GM10266 (cell line): ENCODE measurements around the gene AHNAK.
"Not testable (repeated sequence)": the region's sequence is repeated elsewhere in the genome, so short reads cannot be mapped to it uniquely, and the experiment has no call there.

Experiments
- DNase-seq: peaks from one replicate; pipeline ENCODE4 v3.0.0; 2012; ENCODE audit errors: extremely low spot score
- TF ChIP-seq, protein P1 (sequence below): IDR thresholded peaks from 2 replicates; pipeline ENCODE4 v1.5.1; 2012; ENCODE audit warnings: mild to moderate bottlenecking, low read depth; ENCODE audit not compliant: control insufficient read depth, insufficient read depth; ENCODE audit errors: missing control alignments

The AHNAK gene

DNA sequence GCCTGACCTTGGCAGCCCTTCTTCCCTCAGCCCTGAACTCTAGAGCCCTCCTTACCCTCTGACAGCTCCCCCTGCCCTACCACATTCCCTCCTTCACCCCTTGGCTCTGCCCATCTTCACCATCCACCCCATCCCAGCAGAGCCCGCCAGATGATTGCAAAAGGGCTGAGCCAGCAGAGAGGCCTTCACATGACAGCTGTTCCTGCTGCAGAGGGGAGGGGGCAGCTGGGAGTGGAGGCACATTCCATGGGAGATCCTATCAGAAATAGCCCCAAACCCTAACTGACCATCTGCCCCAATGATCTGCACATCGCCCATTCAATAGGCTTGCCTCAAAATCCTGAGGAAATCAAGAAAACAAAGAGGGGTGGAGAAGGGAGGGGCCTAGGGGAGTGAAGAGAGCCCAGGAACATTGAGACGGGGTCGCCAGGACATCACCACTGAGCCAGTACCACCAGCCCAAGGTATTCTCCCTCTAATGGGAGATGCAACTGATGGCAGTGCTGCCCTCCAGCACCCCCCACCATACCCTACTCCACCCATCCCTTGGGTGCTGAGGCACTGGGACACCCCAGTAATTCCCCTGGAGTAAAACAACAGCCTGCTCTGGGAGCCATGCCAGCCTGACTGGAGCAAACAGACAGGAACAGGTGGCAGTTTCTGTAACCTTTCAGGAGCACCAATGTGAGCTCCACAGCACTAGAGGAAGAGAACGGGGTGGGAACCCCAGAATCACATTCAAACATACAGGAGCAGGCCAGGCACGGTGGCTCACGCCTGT, 8.0 kb upstream of the AHNAK start:
- TF ChIP-seq, protein P1, sequence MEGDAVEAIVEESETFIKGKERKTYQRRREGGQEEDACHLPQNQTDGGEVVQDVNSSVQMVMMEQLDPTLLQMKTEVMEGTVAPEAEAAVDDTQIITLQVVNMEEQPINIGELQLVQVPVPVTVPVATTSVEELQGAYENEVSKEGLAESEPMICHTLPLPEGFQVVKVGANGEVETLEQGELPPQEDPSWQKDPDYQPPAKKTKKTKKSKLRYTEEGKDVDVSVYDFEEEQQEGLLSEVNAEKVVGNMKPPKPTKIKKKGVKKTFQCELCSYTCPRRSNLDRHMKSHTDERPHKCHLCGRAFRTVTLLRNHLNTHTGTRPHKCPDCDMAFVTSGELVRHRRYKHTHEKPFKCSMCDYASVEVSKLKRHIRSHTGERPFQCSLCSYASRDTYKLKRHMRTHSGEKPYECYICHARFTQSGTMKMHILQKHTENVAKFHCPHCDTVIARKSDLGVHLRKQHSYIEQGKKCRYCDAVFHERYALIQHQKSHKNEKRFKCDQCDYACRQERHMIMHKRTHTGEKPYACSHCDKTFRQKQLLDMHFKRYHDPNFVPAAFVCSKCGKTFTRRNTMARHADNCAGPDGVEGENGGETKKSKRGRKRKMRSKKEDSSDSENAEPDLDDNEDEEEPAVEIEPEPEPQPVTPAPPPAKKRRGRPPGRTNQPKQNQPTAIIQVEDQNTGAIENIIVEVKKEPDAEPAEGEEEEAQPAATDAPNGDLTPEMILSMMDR, result no peak
- DNase-seq, result no peak

DNA sequence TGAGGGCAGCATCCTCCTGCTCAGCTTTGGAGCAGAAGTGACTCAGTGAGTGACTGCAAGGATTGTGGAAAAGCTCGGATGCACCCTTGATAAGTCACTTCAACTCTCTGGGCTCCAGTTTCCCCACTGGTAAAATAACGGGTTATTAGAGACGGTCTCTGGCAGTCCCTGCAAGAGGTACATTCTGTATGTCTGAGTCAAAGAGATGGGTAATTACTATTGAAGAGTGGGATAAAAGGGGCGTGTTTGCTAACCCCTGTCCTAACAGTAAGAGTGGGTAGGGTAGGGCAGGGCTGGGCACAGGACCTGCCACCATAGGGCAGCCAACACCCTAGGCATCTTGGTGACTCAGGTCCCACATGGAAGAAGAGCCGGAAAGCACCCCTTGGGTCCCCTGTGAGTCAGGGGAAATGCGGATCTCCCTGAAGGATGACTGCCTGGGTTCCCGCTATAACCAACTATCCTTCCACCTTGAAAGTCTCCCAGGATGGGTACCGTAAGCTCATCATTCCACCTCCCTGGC, 7.3 kb upstream of the AHNAK start:
- DNase-seq, result no peak
- TF ChIP-seq, protein P1, result no peak

DNA sequence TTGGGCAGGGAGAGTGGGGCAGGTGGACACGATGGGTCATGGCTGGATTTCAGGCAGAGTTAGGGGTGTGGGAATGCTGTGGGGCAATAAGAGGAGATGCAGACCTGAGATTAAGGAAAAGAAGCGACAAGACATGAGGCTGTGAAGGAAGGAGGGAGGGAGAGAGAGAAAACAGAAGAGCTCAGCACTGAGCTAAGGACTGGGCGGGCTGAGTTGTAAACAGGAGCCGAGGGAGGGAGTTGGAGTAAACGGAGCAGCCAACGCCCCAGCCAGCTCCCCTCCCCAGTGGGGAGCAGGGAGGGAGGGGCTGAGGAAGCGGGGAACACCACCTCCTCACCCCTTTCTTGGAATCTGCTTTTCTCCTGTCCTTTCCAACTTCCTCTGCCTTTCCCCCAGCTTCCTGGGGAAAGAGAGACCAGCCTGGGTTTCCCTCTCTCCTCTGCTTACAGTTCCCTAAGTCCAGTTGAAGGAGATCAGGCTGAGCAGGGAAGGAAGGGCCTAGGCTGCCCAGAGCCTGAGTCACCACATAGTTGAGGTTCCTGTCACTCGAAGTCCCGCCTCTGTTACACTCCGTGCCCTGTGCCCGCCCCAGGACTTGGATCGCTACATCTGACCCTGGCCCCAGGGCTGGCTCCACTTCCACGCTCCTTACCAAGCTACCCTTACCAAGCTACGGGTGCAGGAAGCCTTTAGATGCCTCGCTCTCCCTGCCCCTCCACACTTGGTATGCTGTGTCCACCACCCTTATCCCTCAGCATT, 6.7 kb upstream of the AHNAK start:
- DNase-seq, result no peak

DNA sequence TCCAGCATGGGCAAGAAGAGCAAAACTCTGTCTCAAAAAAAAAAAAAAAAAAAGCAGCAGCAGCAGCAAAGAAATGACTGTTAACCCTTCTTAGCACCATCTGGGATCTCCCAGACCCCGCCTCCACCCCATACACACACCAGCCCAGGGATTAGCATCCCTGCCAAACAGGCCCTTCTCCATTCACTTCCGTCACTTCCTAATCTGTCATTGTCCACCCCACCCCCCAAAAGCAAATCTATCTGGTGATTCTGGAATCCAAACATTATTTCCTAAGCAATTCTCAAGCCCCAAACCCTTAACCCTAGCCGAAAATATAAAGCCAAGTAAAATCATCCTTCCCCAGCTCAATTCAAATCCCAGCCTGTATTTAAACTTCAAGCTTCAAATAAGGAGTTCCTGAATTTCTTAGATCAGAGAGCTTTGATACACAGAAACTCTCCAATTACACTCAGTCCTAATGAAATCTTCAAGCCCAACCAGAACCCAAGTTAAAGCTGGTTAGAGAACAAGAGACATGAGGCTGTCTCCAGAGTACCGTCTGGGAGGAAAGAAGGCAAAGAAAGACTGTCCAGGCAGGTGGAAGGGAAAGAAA, 6.0 kb upstream of the AHNAK start:
- TF ChIP-seq, protein P1, result no peak
- no peak for DNase-seq

More for the DNA sequence above, 6.7 kb upstream of the AHNAK start:
- TF ChIP-seq, protein P1, result no peak

DNA sequence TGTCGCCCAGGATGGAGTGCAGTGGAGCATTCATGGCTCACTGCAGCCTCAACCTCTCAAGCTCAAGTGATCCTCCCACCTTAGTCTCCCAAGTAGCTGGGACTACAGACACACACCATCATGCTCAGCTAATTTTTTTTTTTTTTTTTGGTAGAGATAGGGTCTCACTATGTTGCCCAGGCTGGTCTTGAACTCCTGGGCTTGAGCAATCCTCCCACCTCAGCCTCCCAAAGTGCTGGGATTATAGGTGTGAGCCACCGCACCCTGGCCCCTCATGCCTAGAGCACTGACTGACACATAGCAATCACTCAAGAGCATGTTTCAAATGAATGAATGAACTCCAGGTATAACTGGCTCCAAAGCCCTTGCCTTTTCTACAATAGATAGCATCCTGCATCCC, 3.9 kb upstream of the AHNAK start:
- DNase-seq, result not testable (repeated sequence)

DNA sequence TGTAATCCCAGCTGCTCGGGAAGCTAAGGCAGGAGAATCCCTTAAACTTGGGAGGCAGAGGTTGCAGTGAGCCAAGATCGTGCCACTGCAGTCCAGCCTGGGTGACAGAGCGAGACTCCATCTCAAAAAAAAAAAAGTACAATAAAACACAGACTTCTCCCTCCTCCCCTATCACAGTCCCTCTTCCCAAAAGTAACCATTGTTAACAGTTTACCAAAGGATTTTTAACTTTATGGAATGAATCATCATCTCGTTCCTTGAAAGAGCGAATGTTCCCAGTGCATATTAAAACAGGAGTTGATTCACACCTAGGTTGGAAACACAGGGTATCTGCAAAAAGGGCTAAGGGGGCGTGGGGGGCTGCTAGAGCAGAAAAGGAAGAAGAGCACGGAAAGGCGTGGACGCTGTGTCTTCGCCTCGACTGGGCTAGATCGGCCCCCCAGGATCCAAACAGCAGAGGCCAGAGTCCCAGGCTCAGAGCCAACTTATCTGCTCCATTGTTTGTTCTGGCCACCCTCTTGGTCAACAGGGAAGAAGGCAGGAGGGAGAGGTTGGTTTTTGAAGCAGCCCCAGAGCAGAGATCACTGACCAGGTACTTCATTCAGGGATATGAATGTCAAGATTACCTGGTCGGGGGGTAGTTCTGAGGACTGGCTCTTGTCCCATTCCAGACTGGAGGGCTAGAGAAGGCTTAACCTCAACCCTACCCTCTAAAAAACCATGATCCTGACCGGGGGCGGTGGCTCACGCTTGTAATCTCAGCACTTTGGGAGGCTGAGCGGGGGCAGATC, 2.1 kb upstream of the AHNAK start:
- DNase-seq, result no peak
- TF ChIP-seq, protein P1, result no peak

DNA sequence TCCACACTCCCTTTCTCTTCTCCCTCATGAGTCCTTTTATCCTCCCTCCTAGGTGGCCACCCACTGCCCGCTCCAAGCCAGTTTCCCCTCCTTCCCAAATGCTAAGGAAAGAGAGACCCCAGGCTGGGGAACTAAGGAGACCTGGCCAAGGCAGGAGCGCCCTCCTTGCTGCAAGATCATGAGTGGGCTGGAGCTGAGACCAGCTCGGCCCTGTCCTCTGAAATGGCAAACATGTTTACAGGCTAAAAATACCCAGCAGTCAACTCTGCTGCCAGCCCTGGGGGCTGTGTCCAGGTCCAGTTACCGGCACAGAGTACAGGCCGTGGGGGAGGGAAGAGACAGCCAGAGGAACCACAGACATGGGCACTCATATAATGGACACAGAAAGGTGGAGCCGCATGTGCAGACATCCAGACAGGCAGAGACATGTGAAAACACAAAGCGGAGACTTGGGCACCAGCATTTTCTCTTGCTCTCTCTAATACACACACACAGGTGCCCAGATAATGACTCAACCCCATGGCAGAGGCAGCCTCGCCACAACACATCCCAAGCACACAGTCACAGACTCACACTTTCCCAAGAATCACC, 1.2 kb upstream of the AHNAK start:
- TF ChIP-seq, protein P1, result no peak
- DNase-seq, result no peak
